Effector memory CD4-positive, alpha-beta T cell (primary cell): ENCODE measurements around the gene UGT1A10.
"Not testable (repeated sequence)": the region's sequence is repeated elsewhere in the genome, so short reads cannot be mapped to it uniquely, and the experiment has no call there.

Experiments
- DNase-seq, 3 donors: peaks; one replicate each; pipeline ENCODE4 v3.0.0-alpha.2; 2020
- H3K27ac ChIP-seq: 2 replicates; pipeline ENCODE4 v1.7.0; 2013; ENCODE audit warnings: mild to moderate bottlenecking, low read length, moderate library complexity; ENCODE audit not compliant: insufficient read depth, poor library complexity, severe bottlenecking
- H3K27me3 ChIP-seq: replicated peaks from 2 replicates; pipeline ENCODE4 v1.7.0; 2013; ENCODE audit warnings: mild to moderate bottlenecking, low read length; ENCODE audit not compliant: insufficient read depth, control insufficient read depth, poor library complexity, severe bottlenecking
- H3K36me3 ChIP-seq: 2 replicates; pipeline ENCODE4 v1.7.0; 2013; ENCODE audit warnings: mild to moderate bottlenecking, low read length, moderate library complexity; ENCODE audit not compliant: control insufficient read depth, insufficient read depth
- H3K4me1 ChIP-seq: 2 replicates; pipeline ENCODE4 v1.7.0; 2013; ENCODE audit warnings: low read length, mild to moderate bottlenecking; ENCODE audit not compliant: control insufficient read depth, insufficient read depth, poor library complexity, severe bottlenecking
- H3K4me3 ChIP-seq: 2 replicates; pipeline ENCODE4 v1.7.0; 2013; ENCODE audit warnings: low read length, low read depth, mild to moderate bottlenecking; ENCODE audit not compliant: insufficient read depth, poor library complexity, severe bottlenecking
- H3K9me3 ChIP-seq: 2 replicates; pipeline ENCODE4 v1.7.0; 2013; ENCODE audit warnings: mild to moderate bottlenecking, low read length, moderate library complexity; ENCODE audit not compliant: control insufficient read depth

UGT1A10 gene

DNA sequence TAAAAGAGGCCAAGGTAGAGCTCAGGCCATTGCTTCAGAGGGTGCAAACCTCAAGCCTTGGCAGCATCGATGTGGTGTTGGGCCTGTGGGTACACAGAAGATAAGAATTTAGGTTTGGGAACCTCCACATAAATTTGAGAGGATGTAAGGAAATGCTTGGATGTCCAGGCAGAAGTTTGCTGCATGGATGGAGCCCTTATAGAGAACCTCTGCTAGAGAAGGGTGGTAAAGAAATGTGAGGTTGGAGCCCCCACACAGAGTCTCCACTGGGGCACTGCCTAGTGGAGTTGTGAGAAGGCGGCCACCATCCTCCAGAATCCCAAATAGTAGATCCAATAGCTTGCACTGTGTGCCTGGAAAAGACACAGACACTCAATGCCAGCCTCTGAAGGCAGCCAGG, 114.4 kb downstream of the UGT1A10 start:
- not testable (repeated sequence) for H3K4me1 ChIP-seq, H3K27ac ChIP-seq, H3K27me3 ChIP-seq, H3K36me3 ChIP-seq, DNase-seq, H3K4me3 ChIP-seq, H3K9me3 ChIP-seq

DNA sequence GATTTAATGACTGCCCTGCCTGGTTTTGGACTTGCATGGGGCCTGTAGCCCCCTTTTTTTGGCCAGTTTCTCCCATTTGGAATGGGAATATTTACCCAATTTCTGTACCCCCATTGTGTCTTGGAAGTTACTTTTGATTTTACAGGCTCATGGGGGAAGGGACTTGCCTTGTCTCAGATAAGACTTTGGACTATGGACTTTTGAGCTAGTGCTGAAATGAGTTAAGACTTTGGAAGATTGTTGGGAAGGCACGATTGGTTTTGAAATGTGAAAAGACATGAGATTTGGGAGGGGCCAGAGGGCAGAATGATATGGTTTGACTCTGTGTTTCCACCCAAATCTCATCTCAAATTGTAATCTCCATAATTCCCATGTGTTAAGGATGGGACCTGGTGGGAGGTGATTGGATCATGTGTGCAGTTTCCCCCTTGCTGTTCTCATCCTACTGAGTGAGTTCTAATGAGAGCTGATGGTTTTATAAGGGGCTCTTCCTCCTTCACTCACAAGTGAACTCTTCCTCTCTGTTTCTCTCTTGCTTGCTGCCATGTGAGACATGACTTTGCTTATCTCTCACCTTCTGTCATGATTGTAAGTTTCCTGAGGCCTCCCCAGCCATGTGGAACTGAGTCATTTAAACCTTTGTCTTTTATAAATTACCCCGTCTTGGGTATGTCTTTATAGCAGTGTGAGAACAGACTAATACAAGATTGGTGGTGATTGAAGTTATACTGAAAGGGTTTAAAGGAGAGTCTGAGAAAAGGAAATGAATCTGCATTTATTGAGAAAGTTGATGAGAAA, 115.2 kb downstream of the UGT1A10 start:
- H3K9me3 ChIP-seq, H3K4me3 ChIP-seq, H3K4me1 ChIP-seq, H3K27ac ChIP-seq, H3K36me3 ChIP-seq, H3K27me3 ChIP-seq, DNase-seq: not testable (repeated sequence)

DNA sequence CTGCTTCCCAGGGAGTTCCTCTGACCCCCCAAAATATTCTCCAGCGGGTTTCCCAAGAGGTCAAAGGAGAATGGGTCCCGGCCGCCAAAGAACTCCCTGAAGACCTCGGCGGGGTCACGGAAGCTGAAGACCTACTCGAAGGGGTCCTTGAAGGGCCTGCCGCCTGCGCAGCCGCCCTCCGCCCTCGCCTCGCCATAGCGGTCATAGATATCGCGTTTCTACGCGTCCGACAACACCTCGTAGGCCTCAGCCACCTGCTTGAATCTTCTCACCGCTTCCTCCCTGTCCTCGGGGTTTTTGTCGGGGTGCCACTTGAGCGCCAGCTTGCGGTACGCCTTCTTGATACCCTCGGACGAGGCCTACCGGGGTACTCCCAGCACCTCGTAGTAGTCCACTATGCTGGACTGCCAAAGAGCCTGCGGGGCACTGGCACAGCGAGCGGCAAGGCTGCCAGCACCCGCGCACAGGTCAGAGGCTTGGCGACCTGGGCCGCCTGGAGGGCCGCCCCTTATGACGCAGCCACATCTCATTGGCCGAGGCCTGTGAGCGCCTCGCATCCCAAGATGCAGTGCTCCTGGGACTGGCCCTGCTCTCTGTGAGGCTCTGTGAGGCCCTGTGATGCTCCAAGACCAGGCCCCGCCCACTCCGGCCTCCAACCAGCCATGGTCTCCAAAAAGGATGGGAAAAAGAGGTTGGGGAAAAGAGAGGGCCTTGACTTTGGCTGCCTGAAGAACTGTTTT, 118.8 kb downstream of the UGT1A10 start:
- Histone ChIP-seq H3K4me3 (no peak overlapping the region), H3K4me1 (no peaks in the 10 kb centered on the region), H3K36me3 (no peaks in the 10 kb centered on the region), H3K9me3 (no peaks in the 10 kb centered on the region), H3K27me3 (no peaks in the 10 kb centered on the region), H3K27ac (no peak overlapping the region)
- no peak for DNase-seq

DNA sequence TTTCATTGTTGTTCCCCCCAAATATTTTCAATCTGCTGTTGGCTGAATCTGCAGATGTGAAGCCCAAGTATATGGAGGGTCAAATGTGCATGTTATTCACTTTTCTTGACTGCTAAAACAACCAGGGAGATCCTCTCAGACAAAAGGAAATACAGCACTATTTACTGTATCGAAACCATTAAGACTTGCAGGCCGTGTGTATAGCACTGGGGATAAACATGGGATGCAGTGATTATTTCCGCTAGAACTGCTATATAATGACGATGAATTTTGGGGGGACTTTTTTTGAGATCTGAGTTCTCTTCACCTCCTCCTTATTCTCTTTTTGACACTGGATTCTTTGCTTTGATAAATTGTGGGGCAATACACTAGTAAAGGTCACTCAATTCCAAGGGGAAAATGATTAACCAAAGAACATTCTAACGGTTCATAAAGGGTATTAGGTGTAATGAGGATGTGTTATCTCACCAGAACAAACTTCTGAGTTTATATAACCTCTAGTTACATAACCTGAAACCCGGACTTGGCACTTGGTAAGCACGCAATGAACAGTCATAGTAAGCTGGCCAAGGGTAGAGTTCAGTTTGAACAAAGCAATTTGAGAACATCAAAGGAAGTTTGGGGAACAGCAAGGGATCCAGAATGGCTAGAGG, 120.3 kb downstream of the UGT1A10 start:
- no peaks in the 10 kb centered on the region for H3K36me3 ChIP-seq
- no peak overlapping the region for H3K4me3 ChIP-seq
- no peak overlapping the region for H3K27ac ChIP-seq
- no peaks in the 10 kb centered on the region for H3K4me1 ChIP-seq
- H3K9me3 ChIP-seq, result no peaks in the 10 kb centered on the region
- no peaks in the 10 kb centered on the region for H3K27me3 ChIP-seq
- no peak for DNase-seq

DNA sequence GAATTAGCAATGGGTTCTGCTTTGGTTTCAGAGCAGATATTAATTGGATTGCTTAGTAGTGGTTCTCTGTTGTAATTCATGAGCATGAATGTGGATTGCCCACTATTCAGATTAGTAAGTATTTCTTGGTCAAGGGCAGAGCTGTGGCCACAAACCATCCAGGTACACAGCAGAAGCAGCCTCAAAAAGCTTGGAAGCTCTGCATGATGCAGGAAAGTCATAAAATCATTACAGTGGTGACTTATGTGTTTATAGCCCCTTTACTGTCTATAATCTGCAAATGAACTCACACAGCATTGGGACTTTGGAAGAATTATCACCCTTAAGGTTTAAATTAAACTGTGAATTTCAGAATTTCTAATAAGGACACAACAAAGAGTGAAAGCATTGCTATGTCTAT, 121.9 kb downstream of the UGT1A10 start:
- no peak overlapping the region for H3K27ac ChIP-seq
- no peaks in the 10 kb centered on the region for H3K36me3 ChIP-seq
- no peaks in the 10 kb centered on the region for H3K4me1 ChIP-seq
- DNase-seq, result no peak
- no peaks in the 10 kb centered on the region for H3K9me3 ChIP-seq
- no peak overlapping the region for H3K4me3 ChIP-seq
- no peaks in the 10 kb centered on the region for H3K27me3 ChIP-seq

DNA sequence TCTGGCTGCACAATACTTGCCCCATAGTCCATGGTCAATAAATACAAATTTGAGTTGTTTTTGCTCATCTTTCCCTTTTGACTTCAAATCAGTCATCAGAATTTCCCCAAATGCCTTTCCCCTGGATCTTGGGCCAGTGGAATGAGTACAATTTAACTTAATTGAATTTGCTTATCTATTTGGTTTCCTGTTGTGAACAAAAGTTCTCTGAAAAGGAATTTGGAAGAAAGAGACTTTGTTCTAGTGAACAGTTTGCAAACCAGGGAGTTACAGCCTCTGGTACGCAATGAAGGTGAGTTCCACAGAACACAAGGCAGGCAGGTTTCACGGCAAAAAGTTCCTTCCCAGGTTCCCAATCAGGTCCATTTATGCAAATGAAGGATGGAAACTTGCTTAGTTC, 122.6 kb downstream of the UGT1A10 start:
- Histone ChIP-seq H3K9me3 (no peaks in the 10 kb centered on the region), H3K4me1 (no peaks in the 10 kb centered on the region)
- DNase-seq, result no peak

DNA sequence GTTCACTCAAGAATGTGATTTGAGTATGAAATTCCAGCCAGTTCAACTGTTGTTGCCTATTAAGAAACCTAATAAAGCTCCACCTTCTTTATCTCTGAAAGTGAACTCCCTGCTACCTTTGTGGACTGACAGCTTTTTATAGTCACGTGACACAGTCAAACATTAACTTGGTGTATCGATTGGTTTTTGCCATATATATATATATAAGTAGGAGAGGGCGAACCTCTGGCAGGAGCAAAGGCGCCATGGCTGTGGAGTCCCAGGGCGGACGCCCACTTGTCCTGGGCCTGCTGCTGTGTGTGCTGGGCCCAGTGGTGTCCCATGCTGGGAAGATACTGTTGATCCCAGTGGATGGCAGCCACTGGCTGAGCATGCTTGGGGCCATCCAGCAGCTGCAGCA, 123.8 kb downstream of the UGT1A10 start, which contains the start of gene UGT1A1:
TSS of gene UGT1A1 (plus strand) at position 228 of the 400 bp plus-strand sequence. CDS start at position 246, 18 bp downstream.
- no peaks in the 10 kb centered on the region for H3K9me3 ChIP-seq
- no peak for DNase-seq
- H3K36me3 ChIP-seq, result no peaks in the 10 kb centered on the region

More for the DNA sequence above, 122.6 kb downstream of the UGT1A10 start:
- Histone ChIP-seq H3K27me3 (no peaks in the 10 kb centered on the region), H3K27ac (no peak overlapping the region), H3K4me3 (no peak overlapping the region), H3K36me3 (no peaks in the 10 kb centered on the region)

DNA sequence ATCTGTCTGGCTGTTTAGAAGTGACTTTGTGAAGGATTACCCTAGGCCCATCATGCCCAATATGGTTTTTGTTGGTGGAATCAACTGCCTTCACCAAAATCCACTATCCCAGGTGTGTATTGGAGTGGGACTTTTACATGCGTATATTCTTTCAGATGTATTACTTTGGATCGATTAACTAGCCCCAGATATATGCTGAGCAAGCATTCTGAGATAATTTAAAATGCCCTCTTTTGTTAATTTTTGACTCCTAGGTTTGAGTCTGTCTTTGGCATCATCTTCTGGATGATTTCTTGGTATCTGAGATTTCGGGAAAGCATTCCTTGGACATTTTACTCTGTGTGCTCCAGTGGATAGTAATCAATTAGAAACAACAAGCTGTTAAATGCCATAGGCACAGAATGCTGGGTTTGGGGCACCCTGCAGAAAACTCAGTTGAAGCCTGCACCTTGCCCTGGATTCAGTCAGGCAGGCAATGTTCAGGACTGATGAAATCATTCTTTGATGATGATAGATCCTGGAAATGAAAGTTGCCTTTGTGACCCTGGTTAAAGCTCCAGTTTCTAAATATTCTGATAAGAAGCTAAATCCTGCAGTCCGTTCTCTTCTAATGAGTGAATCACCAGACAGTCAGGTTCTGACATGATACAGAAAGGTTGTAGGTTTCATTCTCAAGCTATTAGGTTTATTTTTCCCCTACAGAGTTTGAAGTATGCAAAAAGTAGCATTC, 125.0 kb downstream of the UGT1A10 start:
- Histone ChIP-seq H3K36me3 (no peaks in the 10 kb centered on the region), H3K27me3 (no peaks in the 10 kb centered on the region), H3K27ac (no peak overlapping the region), H3K4me3 (no peak overlapping the region), H3K4me1 (no peaks in the 10 kb centered on the region), H3K9me3 (no peaks in the 10 kb centered on the region)
- DNase-seq, result no peak

More for the DNA sequence above, 123.8 kb downstream of the UGT1A10 start, which contains the start of gene UGT1A1:
- no peak within 1 kb of the TSS for H3K27ac ChIP-seq
- H3K4me3 ChIP-seq, result no peak within 1 kb of the TSS
- no peaks in the 10 kb centered on the region for H3K4me1 ChIP-seq
- H3K27me3 ChIP-seq, result no peaks in the 10 kb centered on the region

DNA sequence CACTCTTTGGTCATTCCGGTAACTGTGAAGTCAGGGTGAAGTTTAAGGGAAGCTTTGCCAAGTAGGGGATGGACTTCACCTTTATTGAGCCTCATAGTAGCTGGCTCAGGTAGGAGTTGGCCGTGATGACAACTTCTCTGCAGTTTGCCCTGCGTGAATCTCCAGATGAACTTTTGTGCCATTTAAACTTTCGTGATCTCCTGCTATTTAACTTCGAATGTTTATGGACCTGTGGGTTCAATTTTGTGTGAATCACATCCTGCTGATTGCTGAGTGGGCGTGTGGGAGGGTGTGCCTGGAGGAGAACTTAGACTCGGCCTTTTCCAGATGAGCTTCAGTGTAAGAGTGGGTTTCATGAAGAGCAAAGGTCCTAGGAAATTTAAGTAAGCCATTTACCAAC, 128.0 kb downstream of the UGT1A10 start:
- Histone ChIP-seq H3K9me3 (no peaks in the 10 kb centered on the region), H3K4me1 (no peaks in the 10 kb centered on the region), H3K27me3 (no peaks in the 10 kb centered on the region), H3K4me3 (no peak overlapping the region), H3K36me3 (no peaks in the 10 kb centered on the region), H3K27ac (no peak overlapping the region)
- DNase-seq, result no peak
